ENCODE data around the gene GSC.
"Not testable (repeated sequence)": the region's sequence is repeated elsewhere in the genome, so short reads cannot be mapped to it uniquely, and the experiment has no call there.

Gene GSC

GRCh38 chr14:94756310-94756882, 13.5 kb downstream of the GSC start:
- Histone ChIP-seq H3K36me3 (ENCODE audit: control insufficient read depth in 1 of 2, insufficient read depth in 2 of 2, low read length in 2 of 2) (no peaks in the 10 kb centered on the region), H3K4me1 (ENCODE audit: control insufficient read depth in 1 of 2, insufficient read depth in 2 of 2, low read length in 2 of 2) (no peaks in the 10 kb centered on the region), H3K9me3 (ENCODE audit: control insufficient read depth in 1 of 2, low read length in 2 of 2) (no peaks in the 10 kb centered on the region), H3K4me3 (ENCODE audit: low read depth in 1 of 2, low read length in 2 of 2) (no peak overlapping the region), H3K27me3 (ENCODE audit: low read depth, low read length) (no peaks in the 10 kb centered on the region), H3K27ac (ENCODE audit: low read length) (no peak overlapping the region)

- H3K4me1 ChIP-seq (ENCODE audit: control insufficient read depth in 1 of 2, insufficient read depth in 2 of 2, low read length in 2 of 2), result no peaks in the 10 kb centered on the region
- no peak overlapping the region for H3K27ac ChIP-seq (ENCODE audit: low read length)
Measured at GRCh38 chr14:94754391-94754942, 15.4 kb downstream of the GSC start.

GRCh38 chr14:94752591-94753436, 17.1 kb downstream of the GSC start:
- Histone ChIP-seq H3K4me3 (ENCODE audit: low read depth in 1 of 2, low read length in 2 of 2) (no peak overlapping the region), H3K4me1 (ENCODE audit: control insufficient read depth in 1 of 2, insufficient read depth in 2 of 2, low read length in 2 of 2) (no peaks in the 10 kb centered on the region), H3K9me3 (ENCODE audit: control insufficient read depth in 1 of 2, low read length in 2 of 2) (no peaks in the 10 kb centered on the region), H3K27ac (ENCODE audit: low read length) (no peak overlapping the region), H3K36me3 (ENCODE audit: control insufficient read depth in 1 of 2, insufficient read depth in 2 of 2, low read length in 2 of 2) (no peaks in the 10 kb centered on the region), H3K27me3 (ENCODE audit: low read depth, low read length) (no peaks in the 10 kb centered on the region)

More at GRCh38 chr14:94754391-94754942, 15.4 kb downstream of the GSC start:
- no peak overlapping the region for H3K4me3 ChIP-seq (ENCODE audit: low read depth in 1 of 2, low read length in 2 of 2)
- H3K27me3 ChIP-seq (ENCODE audit: low read depth, low read length), result no peaks in the 10 kb centered on the region
- no peaks in the 10 kb centered on the region for H3K9me3 ChIP-seq (ENCODE audit: control insufficient read depth in 1 of 2, low read length in 2 of 2)
- H3K36me3 ChIP-seq (ENCODE audit: control insufficient read depth in 1 of 2, insufficient read depth in 2 of 2, low read length in 2 of 2), result no peaks in the 10 kb centered on the region

- no peaks in the 10 kb centered on the region for H3K27me3 ChIP-seq (ENCODE audit: low read depth, low read length)
- no peaks in the 10 kb centered on the region for H3K4me1 ChIP-seq (ENCODE audit: control insufficient read depth in 1 of 2, insufficient read depth in 2 of 2, low read length in 2 of 2)
- H3K9me3 ChIP-seq (ENCODE audit: control insufficient read depth in 1 of 2, low read length in 2 of 2), result no peaks in the 10 kb centered on the region
- H3K36me3 ChIP-seq (ENCODE audit: control insufficient read depth in 1 of 2, insufficient read depth in 2 of 2, low read length in 2 of 2), result no peaks in the 10 kb centered on the region
- H3K4me3 ChIP-seq (ENCODE audit: low read depth in 1 of 2, low read length in 2 of 2), result no peak overlapping the region
- no peak overlapping the region for H3K27ac ChIP-seq (ENCODE audit: low read length)
Measured at GRCh38 chr14:94751956-94752355, 18.0 kb downstream of the GSC start.

- Histone ChIP-seq H3K27ac (ENCODE audit: low read length) (no peak overlapping the region), H3K4me3 (ENCODE audit: low read depth in 1 of 2, low read length in 2 of 2) (no peak overlapping the region), H3K4me1 (ENCODE audit: control insufficient read depth in 1 of 2, insufficient read depth in 2 of 2, low read length in 2 of 2) (no peaks in the 10 kb centered on the region), H3K27me3 (ENCODE audit: low read depth, low read length) (no peaks in the 10 kb centered on the region), H3K36me3 (ENCODE audit: control insufficient read depth in 1 of 2, insufficient read depth in 2 of 2, low read length in 2 of 2) (no peaks in the 10 kb centered on the region), H3K9me3 (ENCODE audit: control insufficient read depth in 1 of 2, low read length in 2 of 2) (no peaks in the 10 kb centered on the region)
Measured at GRCh38 chr14:94751321-94751720, 18.6 kb downstream of the GSC start.

GRCh38 chr14:94750371-94750770, 19.5 kb downstream of the GSC start:
- H3K4me3 ChIP-seq (ENCODE audit: low read depth in 1 of 2, low read length in 2 of 2), result no peak overlapping the region

GRCh38 chr14:94748667-94749347, 21.1 kb downstream of the GSC start:
- no peaks in the 10 kb centered on the region for H3K9me3 ChIP-seq (ENCODE audit: control insufficient read depth in 1 of 2, low read length in 2 of 2)
- no peak overlapping the region for H3K27ac ChIP-seq (ENCODE audit: low read length)
- H3K4me3 ChIP-seq (ENCODE audit: low read depth in 1 of 2, low read length in 2 of 2), result no peak overlapping the region
- no peaks in the 10 kb centered on the region for H3K4me1 ChIP-seq (ENCODE audit: control insufficient read depth in 1 of 2, insufficient read depth in 2 of 2, low read length in 2 of 2)
- no peaks in the 10 kb centered on the region for H3K36me3 ChIP-seq (ENCODE audit: control insufficient read depth in 1 of 2, insufficient read depth in 2 of 2, low read length in 2 of 2)
- no peaks in the 10 kb centered on the region for H3K27me3 ChIP-seq (ENCODE audit: low read depth, low read length)

More at GRCh38 chr14:94750371-94750770, 19.5 kb downstream of the GSC start:
- Histone ChIP-seq H3K36me3 (ENCODE audit: control insufficient read depth in 1 of 2, insufficient read depth in 2 of 2, low read length in 2 of 2) (no peaks in the 10 kb centered on the region), H3K27ac (ENCODE audit: low read length) (no peak overlapping the region), H3K9me3 (ENCODE audit: control insufficient read depth in 1 of 2, low read length in 2 of 2) (no peaks in the 10 kb centered on the region), H3K27me3 (ENCODE audit: low read depth, low read length) (no peaks in the 10 kb centered on the region), H3K4me1 (ENCODE audit: control insufficient read depth in 1 of 2, insufficient read depth in 2 of 2, low read length in 2 of 2) (no peaks in the 10 kb centered on the region)

GRCh38 chr14:94747739-94748138, 22.2 kb downstream of the GSC start:
- H3K27me3 ChIP-seq (ENCODE audit: low read depth, low read length), result no peaks in the 10 kb centered on the region

GRCh38 chr14:94747153-94747552, 22.8 kb downstream of the GSC start:
- not testable (repeated sequence) for H3K27ac ChIP-seq (ENCODE audit: low read length); H3K4me3 ChIP-seq (ENCODE audit: low read depth in 1 of 2, low read length in 2 of 2); H3K4me1 ChIP-seq (ENCODE audit: control insufficient read depth in 1 of 2, insufficient read depth in 2 of 2, low read length in 2 of 2); H3K9me3 ChIP-seq (ENCODE audit: control insufficient read depth in 1 of 2, low read length in 2 of 2); H3K36me3 ChIP-seq (ENCODE audit: control insufficient read depth in 1 of 2, insufficient read depth in 2 of 2, low read length in 2 of 2); H3K27me3 ChIP-seq (ENCODE audit: low read depth, low read length)

More at GRCh38 chr14:94747739-94748138, 22.2 kb downstream of the GSC start:
- no peak overlapping the region for H3K4me3 ChIP-seq (ENCODE audit: low read depth in 1 of 2, low read length in 2 of 2)
- no peaks in the 10 kb centered on the region for H3K4me1 ChIP-seq (ENCODE audit: control insufficient read depth in 1 of 2, insufficient read depth in 2 of 2, low read length in 2 of 2)
- H3K27ac ChIP-seq (ENCODE audit: low read length), result no peak overlapping the region
- no peaks in the 10 kb centered on the region for H3K9me3 ChIP-seq (ENCODE audit: control insufficient read depth in 1 of 2, low read length in 2 of 2)
- H3K36me3 ChIP-seq (ENCODE audit: control insufficient read depth in 1 of 2, insufficient read depth in 2 of 2, low read length in 2 of 2), result no peaks in the 10 kb centered on the region

GRCh38 chr14:94746131-94746530, 23.8 kb downstream of the GSC start:
- Histone ChIP-seq H3K9me3 (ENCODE audit: control insufficient read depth in 1 of 2, low read length in 2 of 2) (no peaks in the 10 kb centered on the region), H3K36me3 (ENCODE audit: control insufficient read depth in 1 of 2, insufficient read depth in 2 of 2, low read length in 2 of 2) (no peaks in the 10 kb centered on the region), H3K4me3 (ENCODE audit: low read depth in 1 of 2, low read length in 2 of 2) (no peak overlapping the region), H3K27me3 (ENCODE audit: low read depth, low read length) (no peaks in the 10 kb centered on the region), H3K27ac (ENCODE audit: low read length) (no peak overlapping the region), H3K4me1 (ENCODE audit: control insufficient read depth in 1 of 2, insufficient read depth in 2 of 2, low read length in 2 of 2) (no peaks in the 10 kb centered on the region)

- no peaks in the 10 kb centered on the region for H3K27me3 ChIP-seq (ENCODE audit: low read depth, low read length)
- no peaks in the 10 kb centered on the region for H3K36me3 ChIP-seq (ENCODE audit: control insufficient read depth in 1 of 2, insufficient read depth in 2 of 2, low read length in 2 of 2)
- H3K4me1 ChIP-seq (ENCODE audit: control insufficient read depth in 1 of 2, insufficient read depth in 2 of 2, low read length in 2 of 2), result no peaks in the 10 kb centered on the region
- H3K9me3 ChIP-seq (ENCODE audit: control insufficient read depth in 1 of 2, low read length in 2 of 2), result no peaks in the 10 kb centered on the region
- H3K27ac ChIP-seq (ENCODE audit: low read length), result no peak overlapping the region
- H3K4me3 ChIP-seq (ENCODE audit: low read depth in 1 of 2, low read length in 2 of 2), result no peak overlapping the region
Measured at GRCh38 chr14:94738751-94739150, 31.2 kb downstream of the GSC start.
